HG03025 (cell line): ENCODE measurements around the gene TMEM175.

Experiments used
- ATAC-seq: cut with Tn5 transposase; IDR thresholded peaks from one replicate; pipeline ENCODE4 v1.9.1; 2021; ENCODE audit warnings: mild to moderate bottlenecking, moderate library complexity; ENCODE audit not compliant: unreplicated experiment, low FRiP score

Gene TMEM175

GRCh38 chr4:986428-986878, 54.2 kb downstream of the TMEM175 start:
- peak; percentile 16 for ATAC-seq

- peak; percentile 76 for ATAC-seq
Measured at GRCh38 chr4:986879-987623, 54.8 kb downstream of the TMEM175 start, which contains the start of gene IDUA. Gene IDUA (plus strand): TSS chr4:987044. CDS start chr4:987085, 41 bp downstream.

- no peak for ATAC-seq
Measured at GRCh38 chr4:987624-988513, 55.6 kb downstream of the TMEM175 start.

- no peak for ATAC-seq
Measured at GRCh38 chr4:988726-989721, 56.8 kb downstream of the TMEM175 start.

- no peak for ATAC-seq
Measured at GRCh38 chr4:989722-990471, 57.6 kb downstream of the TMEM175 start.

- ATAC-seq = no peak
Measured at GRCh38 chr4:990746-991367, 58.6 kb downstream of the TMEM175 start.

- no peak for ATAC-seq
Measured at GRCh38 chr4:991451-992296, 59.4 kb downstream of the TMEM175 start.

GRCh38 chr4:992297-993110, 60.2 kb downstream of the TMEM175 start:
- no peak for ATAC-seq

- no peak for ATAC-seq
Measured at GRCh38 chr4:993111-994029, 61.1 kb downstream of the TMEM175 start, which contains the start of gene SLC26A1. Gene SLC26A1 (minus strand): TSS chr4:993404. CDS start chr4:991703, 1,701 bp downstream.

- ATAC-seq = no peak
Measured at GRCh38 chr4:995311-996026, 63.2 kb downstream of the TMEM175 start.

- no peak for ATAC-seq
Measured at GRCh38 chr4:996030-996996, 64.1 kb downstream of the TMEM175 start.

GRCh38 chr4:996997-997374, 64.7 kb downstream of the TMEM175 start:
- no peak for ATAC-seq

GRCh38 chr4:997375-998071, 65.3 kb downstream of the TMEM175 start:
- ATAC-seq = no peak
